ENCODE results near the gene MUSK. TPM values are rescaled to one million over a fixed set of nuclear protein-coding genes. Genes with fewer than 3 reads are reported as not detected.
"Not testable (repeated sequence)": the region's sequence is repeated elsewhere in the genome, so short reads cannot be mapped to it uniquely, and the experiment has no call there.

The MUSK gene
- total RNA-seq, 4 donors from 2014 or later, result 2.2 to 5.6 (median 2.7) TPM; not detected in 1

GRCh38 chr9:110825950-110826349 is 157.4 kb downstream of the MUSK start:
- Histone ChIP-seq H3K9me3 (no peaks in the 10 kb centered on the region), H3K4me1 (no peaks in the 10 kb centered on the region), H3K4me3 (no peak overlapping the region), H3K36me3 (no peaks in the 10 kb centered on the region), H3K27ac (no peak overlapping the region), H3K27me3 (no peaks in the 10 kb centered on the region)
- no peak for DNase-seq
- in situ Hi-C loops (cut with MboI; ENCODE audit: low pct_ligation_motif_present in 1 of 4, low pct_unique_long_range_greater_than_20kb in 1 of 4, low sequenced_read_pairs in 3 of 4) (no loop called here), intact Hi-C loops (cut with DNase I; ENCODE audit: low total_unique reads) (no loop called here)
- TF ChIP-seq POLR2AphosphoS5 (IDR thresholded peaks at IDR 0.05), result no peak
- TF ChIP-seq POLR2A (IDR thresholded peaks at IDR 0.05), result no peak
- no peak for TF ChIP-seq EP300 (IDR thresholded peaks at IDR 0.05; ENCODE audit: low read depth)
- TF ChIP-seq, protein P1, sequence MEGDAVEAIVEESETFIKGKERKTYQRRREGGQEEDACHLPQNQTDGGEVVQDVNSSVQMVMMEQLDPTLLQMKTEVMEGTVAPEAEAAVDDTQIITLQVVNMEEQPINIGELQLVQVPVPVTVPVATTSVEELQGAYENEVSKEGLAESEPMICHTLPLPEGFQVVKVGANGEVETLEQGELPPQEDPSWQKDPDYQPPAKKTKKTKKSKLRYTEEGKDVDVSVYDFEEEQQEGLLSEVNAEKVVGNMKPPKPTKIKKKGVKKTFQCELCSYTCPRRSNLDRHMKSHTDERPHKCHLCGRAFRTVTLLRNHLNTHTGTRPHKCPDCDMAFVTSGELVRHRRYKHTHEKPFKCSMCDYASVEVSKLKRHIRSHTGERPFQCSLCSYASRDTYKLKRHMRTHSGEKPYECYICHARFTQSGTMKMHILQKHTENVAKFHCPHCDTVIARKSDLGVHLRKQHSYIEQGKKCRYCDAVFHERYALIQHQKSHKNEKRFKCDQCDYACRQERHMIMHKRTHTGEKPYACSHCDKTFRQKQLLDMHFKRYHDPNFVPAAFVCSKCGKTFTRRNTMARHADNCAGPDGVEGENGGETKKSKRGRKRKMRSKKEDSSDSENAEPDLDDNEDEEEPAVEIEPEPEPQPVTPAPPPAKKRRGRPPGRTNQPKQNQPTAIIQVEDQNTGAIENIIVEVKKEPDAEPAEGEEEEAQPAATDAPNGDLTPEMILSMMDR (IDR thresholded peaks at IDR 0.05), result no peak
- WGBS, 2 donors (ENCODE audit: low coverage in 1 of 2), result 90 to 100% methylated on average over 1 to 2 of the region's 2 CpGs

DNA sequence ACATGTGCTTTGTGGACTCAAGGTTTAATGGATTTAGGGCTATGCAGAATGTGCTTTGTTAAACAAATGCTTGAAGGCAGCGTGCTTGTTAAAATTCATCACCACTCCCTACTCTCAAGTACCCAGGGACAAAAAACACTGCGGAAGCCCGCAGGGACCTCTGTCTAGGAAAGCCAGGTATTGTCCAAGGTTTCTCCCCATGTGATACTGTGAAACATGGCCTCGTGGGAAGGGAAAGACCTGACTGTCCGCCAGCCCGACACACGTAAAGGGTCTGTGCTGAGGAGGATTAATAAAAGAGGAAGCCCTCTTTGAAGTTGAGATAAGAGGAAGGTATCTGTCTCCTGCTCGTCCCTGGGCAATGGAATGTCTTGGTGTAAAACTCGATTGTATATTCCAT is 157.8 kb downstream of the MUSK start:
- H3K27ac ChIP-seq; H3K9me3 ChIP-seq; H3K4me1 ChIP-seq; DNase-seq; intact Hi-C loops (cut with DNase I; ENCODE audit: low total_unique reads); H3K27me3 ChIP-seq; in situ Hi-C loops (cut with MboI; ENCODE audit: low pct_ligation_motif_present in 1 of 4, low pct_unique_long_range_greater_than_20kb in 1 of 4, low sequenced_read_pairs in 3 of 4); H3K36me3 ChIP-seq; H3K4me3 ChIP-seq: not testable (repeated sequence)
- WGBS, 2 donors (ENCODE audit: low coverage in 1 of 2), result 63 to 78% methylated on average over 8 to 9 of the region's 9 CpGs

- Histone ChIP-seq H3K4me3 (no peak overlapping the region), H3K36me3 (no peaks in the 10 kb centered on the region), H3K27ac (peak overlapping the region in 1 of 4 donors; percentile 31), H3K9me3 (no peaks in the 10 kb centered on the region), H3K27me3 (no peaks in the 10 kb centered on the region), H3K4me1 (no peaks in the 10 kb centered on the region)
- in situ Hi-C loops (cut with MboI; ENCODE audit: low pct_ligation_motif_present in 1 of 4, low pct_unique_long_range_greater_than_20kb in 1 of 4, low sequenced_read_pairs in 3 of 4) (no loop called here), intact Hi-C loops (cut with DNase I; ENCODE audit: low total_unique reads) (no loop called here)
- WGBS, 2 donors (ENCODE audit: low coverage in 1 of 2), result 73 to 81% methylated on average over 3 of the region's 3 CpGs
- no peak for DNase-seq
- TF ChIP-seq POLR2A (IDR thresholded peaks at IDR 0.05) (no peak), POLR2AphosphoS5 (IDR thresholded peaks at IDR 0.05) (no peak), EP300 (IDR thresholded peaks at IDR 0.05; ENCODE audit: low read depth) (no peak)
- TF ChIP-seq, protein P1 (IDR thresholded peaks at IDR 0.05), result no peak
Observed at GRCh38 chr9:110828264-110828663, 159.7 kb downstream of the MUSK start.

DNA sequence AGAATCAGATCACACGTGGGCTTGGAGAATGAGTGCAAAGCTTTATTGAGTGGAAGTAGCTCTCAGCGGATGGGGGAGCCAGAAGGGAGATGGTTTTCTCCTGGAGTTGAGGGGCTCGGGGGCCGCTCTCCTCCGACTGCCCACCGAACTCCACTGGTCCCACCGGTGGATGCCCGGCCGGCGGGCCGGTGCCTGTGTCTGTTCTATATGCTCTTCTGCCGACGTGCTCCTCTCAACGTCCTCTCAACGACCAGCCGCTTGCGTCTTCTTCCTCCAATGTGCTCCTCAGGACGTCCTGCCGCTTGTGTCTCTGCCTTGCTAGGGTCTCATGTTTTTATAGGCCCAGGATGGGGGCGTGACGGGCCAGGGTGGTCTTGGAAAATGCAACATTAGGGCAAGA is 161.9 kb downstream of the MUSK start:
- no peak for DNase-seq
- Histone ChIP-seq H3K4me1 (no peaks in the 10 kb centered on the region), H3K9me3 (no peaks in the 10 kb centered on the region), H3K36me3 (no peaks in the 10 kb centered on the region), H3K4me3 (no peak overlapping the region), H3K27me3 (no peaks in the 10 kb centered on the region), H3K27ac (no peak overlapping the region)
- TF ChIP-seq POLR2AphosphoS5 (IDR thresholded peaks at IDR 0.05) (no peak), POLR2A (IDR thresholded peaks at IDR 0.05) (no peak), EP300 (IDR thresholded peaks at IDR 0.05; ENCODE audit: low read depth) (no peak)
- TF ChIP-seq, protein P1 (IDR thresholded peaks at IDR 0.05), result no peak
- in situ Hi-C loops (cut with MboI; ENCODE audit: low pct_ligation_motif_present in 1 of 4, low pct_unique_long_range_greater_than_20kb in 1 of 4, low sequenced_read_pairs in 3 of 4), result no loop called here
- intact Hi-C loops (cut with DNase I; ENCODE audit: low total_unique reads), result no loop called here
- WGBS, 2 donors (ENCODE audit: low coverage in 1 of 2), result 97% methylated on average over 21 of the region's 21 CpGs; no CpG with 5 or more reads in 1 of the 2 donors

- in situ Hi-C loops (cut with MboI; ENCODE audit: low pct_ligation_motif_present in 1 of 4, low pct_unique_long_range_greater_than_20kb in 1 of 4, low sequenced_read_pairs in 3 of 4), result no loop called here
- TF ChIP-seq, protein P1 (IDR thresholded peaks at IDR 0.05), result no peak
- TF ChIP-seq POLR2A (IDR thresholded peaks at IDR 0.05), result no peak
- no peak for TF ChIP-seq POLR2AphosphoS5 (IDR thresholded peaks at IDR 0.05)
- TF ChIP-seq EP300 (IDR thresholded peaks at IDR 0.05; ENCODE audit: low read depth), result no peak
- DNase-seq, result no peak
- no peak overlapping the region for H3K27ac ChIP-seq
- no peaks in the 10 kb centered on the region for H3K9me3 ChIP-seq
- H3K4me1 ChIP-seq, result no peaks in the 10 kb centered on the region
- 69 to 70% methylated on average over 3 of the region's 3 CpGs for WGBS, 2 donors (ENCODE audit: low coverage in 1 of 2)
- H3K36me3 ChIP-seq, result no peaks in the 10 kb centered on the region
- no peak overlapping the region for H3K4me3 ChIP-seq
- intact Hi-C loops (cut with DNase I; ENCODE audit: low total_unique reads), result no loop called here
- H3K27me3 ChIP-seq, result no peaks in the 10 kb centered on the region
Observed at GRCh38 chr9:110832926-110833325, 164.3 kb downstream of the MUSK start.

All from transverse colon (tissue), 4 donors.